ENCODE data around the gene CCDC149. TPM values are rescaled to one million over a fixed set of nuclear protein-coding genes. Genes with fewer than 3 reads are reported as not detected.

The CCDC149 gene
- total RNA-seq, 1 experiment from 2014 or later, result 5.3 TPM

DNA sequence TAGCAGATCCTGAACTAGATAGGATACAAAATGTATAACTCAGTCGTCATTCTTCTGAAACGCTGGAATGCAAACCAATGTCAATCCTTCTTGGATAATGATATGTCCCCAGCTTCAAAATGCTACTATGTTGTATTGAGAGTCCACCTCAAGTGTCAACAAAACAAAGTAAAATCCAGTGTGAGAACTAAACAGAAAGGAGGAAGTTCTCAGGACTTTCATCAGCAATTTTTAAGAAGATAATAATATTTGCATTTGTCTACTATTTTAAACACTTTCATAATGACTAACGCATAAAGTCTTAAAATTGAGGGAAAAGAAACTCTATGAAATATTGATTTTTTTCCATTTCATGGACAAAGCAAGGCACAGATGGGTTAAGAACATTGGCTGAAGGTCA lies 81.2 kb downstream of the CCDC149 start:
- intact Hi-C loops (cut with micrococcal nuclease), result no loop called here
- RAD21 ChIA-PET (ENCODE audit: low non-redundant PET in 1 of 2, low total read pairs in 2 of 2, uncharacterized antibody in 2 of 2, unreplicated experiment in 2 of 2), result no interaction called here
- no TSS peak for BruUV-seq (replicated peaks)
- CTCF ChIA-PET, result no interaction called here
- Histone ChIP-seq H2AFZ (ENCODE audit: low read depth, low read length, poor library complexity, severe bottlenecking) (no peak overlapping the region), H3K36me3 (ENCODE audit: control insufficient read depth in 1 of 2, insufficient read depth in 2 of 2, low read length in 2 of 2) (no peaks in the 10 kb centered on the region), H3K4me3 (replicated peaks in 1 of 2; ENCODE audit: low read depth in 1 of 2, low read length in 2 of 2) (no peak overlapping the region), H3K9me2 (ENCODE audit: insufficient read depth) (no peaks in the 10 kb centered on the region), H3K27ac (ENCODE audit: low read depth, low read length) (no peak overlapping the region), H3K9me3 (ENCODE audit: control insufficient read depth in 1 of 2, insufficient read depth in 1 of 2, low read depth in 1 of 2, low read length in 2 of 2) (no peaks in the 10 kb centered on the region), H3K79me2 (ENCODE audit: insufficient read depth, low read length) (no peaks in the 10 kb centered on the region), H4K20me1 (ENCODE audit: insufficient read depth) (no peaks in the 10 kb centered on the region), H3K4me2 (ENCODE audit: low read length) (no peak overlapping the region), H3K27me3 (ENCODE audit: insufficient read depth, low read length) (no peaks in the 10 kb centered on the region), H3K4me1 (ENCODE audit: control insufficient read depth in 1 of 2, insufficient read depth in 2 of 2, low read length in 2 of 2) (no peaks in the 10 kb centered on the region), H3K9ac (ENCODE audit: low read length) (no peak overlapping the region)
- POLR2A ChIA-PET, result no interaction called here
- no peak for TF ChIP-seq FOSL1 (IDR thresholded peaks at IDR 0.05; ENCODE audit: low read depth)
- TF ChIP-seq ATF3 (IDR thresholded peaks at IDR 0.05), result no peak
- TF ChIP-seq, protein P1, sequence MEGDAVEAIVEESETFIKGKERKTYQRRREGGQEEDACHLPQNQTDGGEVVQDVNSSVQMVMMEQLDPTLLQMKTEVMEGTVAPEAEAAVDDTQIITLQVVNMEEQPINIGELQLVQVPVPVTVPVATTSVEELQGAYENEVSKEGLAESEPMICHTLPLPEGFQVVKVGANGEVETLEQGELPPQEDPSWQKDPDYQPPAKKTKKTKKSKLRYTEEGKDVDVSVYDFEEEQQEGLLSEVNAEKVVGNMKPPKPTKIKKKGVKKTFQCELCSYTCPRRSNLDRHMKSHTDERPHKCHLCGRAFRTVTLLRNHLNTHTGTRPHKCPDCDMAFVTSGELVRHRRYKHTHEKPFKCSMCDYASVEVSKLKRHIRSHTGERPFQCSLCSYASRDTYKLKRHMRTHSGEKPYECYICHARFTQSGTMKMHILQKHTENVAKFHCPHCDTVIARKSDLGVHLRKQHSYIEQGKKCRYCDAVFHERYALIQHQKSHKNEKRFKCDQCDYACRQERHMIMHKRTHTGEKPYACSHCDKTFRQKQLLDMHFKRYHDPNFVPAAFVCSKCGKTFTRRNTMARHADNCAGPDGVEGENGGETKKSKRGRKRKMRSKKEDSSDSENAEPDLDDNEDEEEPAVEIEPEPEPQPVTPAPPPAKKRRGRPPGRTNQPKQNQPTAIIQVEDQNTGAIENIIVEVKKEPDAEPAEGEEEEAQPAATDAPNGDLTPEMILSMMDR (IDR thresholded peaks at IDR 0.05 in 2 of 3, conservative IDR thresholded peaks at IDR 0.05 in 1 of 3; ENCODE audit: borderline replicate concordance in 1 of 3, insufficient read depth in 1 of 3, low read depth in 2 of 3, low read length in 2 of 3), result no peak
- TF ChIP-seq RAD21 (IDR thresholded peaks at IDR 0.05; ENCODE audit: low read depth), result no peak
- TF ChIP-seq SIN3A (IDR thresholded peaks at IDR 0.05; ENCODE audit: low read depth), result no peak
- TF ChIP-seq, protein P2, sequence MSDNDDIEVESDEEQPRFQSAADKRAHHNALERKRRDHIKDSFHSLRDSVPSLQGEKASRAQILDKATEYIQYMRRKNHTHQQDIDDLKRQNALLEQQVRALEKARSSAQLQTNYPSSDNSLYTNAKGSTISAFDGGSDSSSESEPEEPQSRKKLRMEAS (IDR thresholded peaks at IDR 0.05), result no peak
- no peak for TF ChIP-seq TCF7L2 (IDR thresholded peaks at IDR 0.05; ENCODE audit: borderline replicate concordance, extremely low read depth, insufficient read depth, insufficient read length)
- no peak for TF ChIP-seq YY1 (IDR thresholded peaks at IDR 0.05; ENCODE audit: extremely low read depth, insufficient replicate concordance, low read depth, low read length)
- no peak for TF ChIP-seq JUND (IDR thresholded peaks at IDR 0.05)
- TF ChIP-seq ZFX (IDR thresholded peaks at IDR 0.05), result no peak
- no peak for TF ChIP-seq ELF1 (IDR thresholded peaks at IDR 0.05; ENCODE audit: borderline replicate concordance, low read depth)
- no peak for TF ChIP-seq ZNF274 (IDR thresholded peaks at IDR 0.05; ENCODE audit: low read depth, low read length)
- no peak for TF ChIP-seq CBX3 (IDR thresholded peaks at IDR 0.05; ENCODE audit: low read depth)
- no peak for TF ChIP-seq EZH2phosphoT487 (IDR thresholded peaks at IDR 0.05; ENCODE audit: borderline replicate concordance)
- TF ChIP-seq EGR1 (IDR thresholded peaks at IDR 0.05; ENCODE audit: low read depth), result no peak
- no peak for TF ChIP-seq CEBPB (IDR thresholded peaks at IDR 0.05; ENCODE audit: low read depth)
- DNase-seq (ENCODE audit: low read depth, low spot score) (no peak), ATAC-seq (no peak)
